ENCODE measurements around the gene EXOC7. TPM values are rescaled to one million over a fixed set of nuclear protein-coding genes. Genes with fewer than 3 reads are reported as not detected.

The EXOC7 gene
- total RNA-seq, 1 experiment from 2014 or later, result 160 TPM

DNA sequence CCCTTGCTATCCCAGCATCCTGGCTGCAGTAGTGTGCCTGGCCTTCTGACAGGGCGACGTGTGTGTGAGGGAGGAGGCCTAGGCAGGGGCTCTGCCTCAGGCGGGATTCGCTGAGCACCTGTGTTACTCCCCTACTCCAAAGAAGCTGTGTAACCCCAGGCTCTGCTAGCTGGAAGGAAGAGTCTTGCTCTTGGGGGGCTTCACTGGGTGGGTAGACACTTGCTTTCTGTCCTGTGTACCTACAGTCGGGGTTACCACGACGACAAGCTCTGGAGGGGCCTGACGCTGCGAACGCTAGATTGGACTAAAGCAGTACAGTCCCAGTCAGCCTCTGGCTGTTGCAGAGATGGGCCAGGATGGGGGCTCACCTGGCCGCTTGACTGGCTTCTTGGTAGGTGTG is 9.5 kb downstream of the EXOC7 start:
- Histone ChIP-seq H3K18ac (ENCODE audit: insufficient read length, low read depth, low read length) (no peak overlapping the region), H3K56ac (ENCODE audit: insufficient read length, low read depth, low read length) (no peak overlapping the region), H2BK20ac (ENCODE audit: low read depth, low read length, poor library complexity, severe bottlenecking) (no peak overlapping the region), H3K79me2 (ENCODE audit: insufficient read depth, low read length) (no peaks in the 10 kb centered on the region), H3K27me3 (ENCODE audit: insufficient read depth, low read length) (no peaks in the 10 kb centered on the region), H3K4me2 (ENCODE audit: insufficient read depth, insufficient read length, low read length) (no peak overlapping the region), H2BK12ac (ENCODE audit: insufficient read length, low read depth, low read length) (no peak overlapping the region), H3K4ac (ENCODE audit: low read depth, low read length) (no peak overlapping the region), H3K23ac (ENCODE audit: insufficient read length, low read depth, low read length) (no peak overlapping the region), H2BK120ac (ENCODE audit: low read depth, low read length, poor library complexity, severe bottlenecking) (no peak overlapping the region), H4K91ac (ENCODE audit: insufficient read length, low read depth, low read length) (no peak overlapping the region), H4K8ac (replicated peaks; ENCODE audit: insufficient read length, low read depth, low read length) (no peak overlapping the region), H2BK15ac (ENCODE audit: low read depth, low read length) (no peak overlapping the region), H3K9me3 (ENCODE audit: control insufficient read depth, low read depth, low read length) (no peaks in the 10 kb centered on the region), H3K14ac (ENCODE audit: insufficient read depth, low read length) (no peak overlapping the region), H3T11ph (ENCODE audit: low read length) (no peak overlapping the region), H3K4me1 (ENCODE audit: insufficient read depth, low read length) (no peaks in the 10 kb centered on the region), H2BK5ac (ENCODE audit: insufficient read length, low read length) (no peak overlapping the region), H3K79me1 (ENCODE audit: insufficient read depth, low read depth, low read length, poor library complexity, severe bottlenecking) (no peaks in the 10 kb centered on the region), H2AFZ (ENCODE audit: low read length) (no peak overlapping the region), H4K5ac (ENCODE audit: insufficient read length, low read depth, low read length) (no peak overlapping the region), H3K23me2 (ENCODE audit: insufficient read length, low read depth, low read length, poor library complexity, severe bottlenecking) (no peaks in the 10 kb centered on the region), H3K9ac (ENCODE audit: extremely low read depth, insufficient read length, low read length) (no peak overlapping the region), H4K20me1 (ENCODE audit: control insufficient read depth, insufficient read depth, insufficient read length) (no peaks in the 10 kb centered on the region), H2AK5ac (ENCODE audit: insufficient read length, low read length) (no peak overlapping the region), H3K27ac (ENCODE audit: insufficient read length, low read depth, low read length) (no peak overlapping the region)
- Mint-ChIP-seq H3K27me3 (ENCODE audit: low read depth) (no peaks in the 10 kb centered on the region), H3K4me3 (no peak overlapping the region), H3K27ac (no peak overlapping the region), H3K9me3 (no peaks in the 10 kb centered on the region), H3K36me3 (ENCODE audit: insufficient read depth in 1 of 3, low read depth in 3 of 3) (peaks cover 27 to 79% (median 73%) of the 10 kb centered on the region in 3 experiments; a peak in 6 of 7 replicates), H3K4me1 (no peaks in the 10 kb centered on the region)
- DNase-seq, result no peak
- WGBS (ENCODE audit: extremely low coverage, insufficient read length, low lambda C conversion rate), result no CpG with 5 or more reads among the region's 11 CpGs
- TF ChIP-seq CTCF (conservative IDR thresholded peaks at IDR 0.05), result no peak
